HepG2 (cell line): Measurements from ENCODE around the gene FNDC3B. TPM values are rescaled to one million over a fixed set of nuclear protein-coding genes. Genes with fewer than 3 reads are reported as not detected.

ENCODE experiments used
- ATM ChIP-seq: fragments of 450-650 bp; IDR thresholded peaks from 2 replicates; pipeline ENCODE4 v1.7.1; 2017; ENCODE audit warnings: mild to moderate bottlenecking, borderline replicate concordance
- CEBPG ChIP-seq: IDR thresholded peaks from 2 replicates; pipeline ENCODE4 v1.6.1; 2016
- DMTF1 ChIP-seq: sonication (generic); formaldehyde crosslinking; IDR thresholded peaks from 2 replicates; pipeline ENCODE4 v1.4.0; 2020; ENCODE audit warnings: mild to moderate bottlenecking, missing genetic modification reagents
- EHMT2 ChIP-seq: fragments of 200-600 bp; sonication (generic); IDR thresholded peaks from 2 replicates; pipeline ENCODE4 v1.7.0; 2017; ENCODE audit warnings: antibody characterized with exemption, low read depth, low read length, borderline replicate concordance
- GATAD1 ChIP-seq: IDR thresholded peaks from 2 replicates; pipeline ENCODE4 v1.6.1; 2016; ENCODE audit warnings: missing genetic modification reagents, missing compliant biosample characterization
- HOXA7 ChIP-seq: sonication (generic); formaldehyde crosslinking; IDR thresholded peaks from 2 replicates; pipeline ENCODE4 v1.8.1; 2022; ENCODE audit warnings: mild to moderate bottlenecking, missing genetic modification reagents, moderate library complexity
- MBD4 ChIP-seq: IDR thresholded peaks from 2 replicates; pipeline ENCODE4 v1.6.1; 2012; ENCODE audit warnings: low read length, inconsistent platforms, borderline replicate concordance
- MED13 ChIP-seq: sonication (generic); formaldehyde crosslinking; IDR thresholded peaks from 2 replicates; pipeline ENCODE4 v1.5.0; 2020; ENCODE audit warnings: missing genetic modification reagents
- MED8 ChIP-seq: sonication (generic); formaldehyde crosslinking; IDR thresholded peaks from 2 replicates; pipeline ENCODE4 v1.8.1; 2023; ENCODE audit warnings: mild to moderate bottlenecking, missing genetic modification reagents; ENCODE audit not compliant: insufficient replicate concordance
- MLXIP ChIP-seq: sonication (generic); formaldehyde crosslinking; IDR thresholded peaks from 2 replicates; pipeline ENCODE4 v1.9.0; 2021; ENCODE audit warnings: missing genetic modification reagents, borderline replicate concordance
- NFKBIZ ChIP-seq: IDR thresholded peaks from 2 replicates; pipeline ENCODE4 v1.6.1; 2018; ENCODE audit warnings: missing genetic modification reagents, missing compliant biosample characterization
- NFYC ChIP-seq: IDR thresholded peaks from 2 replicates; pipeline ENCODE4 v1.6.1; 2016; ENCODE audit warnings: missing genetic modification reagents, missing compliant biosample characterization
- POGZ ChIP-seq: sonication (generic); formaldehyde crosslinking; IDR thresholded peaks from 2 replicates; pipeline ENCODE4 v1.4.0; 2020; ENCODE audit warnings: mild to moderate bottlenecking, missing genetic modification reagents
- SATB2 ChIP-seq: sonication (generic); formaldehyde crosslinking; IDR thresholded peaks from 2 replicates; pipeline ENCODE4 v1.5.0; 2020; ENCODE audit warnings: missing genetic modification reagents
- SMAD3 ChIP-seq: sonication (generic); formaldehyde crosslinking; IDR thresholded peaks from 2 replicates; pipeline ENCODE4 v1.4.0; 2020; ENCODE audit warnings: missing genetic modification reagents
- TBX3 ChIP-seq: fragments of 450-650 bp; IDR thresholded peaks from 2 replicates; pipeline ENCODE4 v1.6.1; 2017; ENCODE audit warnings: antibody characterized with exemption, mild to moderate bottlenecking, inconsistent platforms, borderline replicate concordance
- THAP11 ChIP-seq: IDR thresholded peaks from 2 replicates; pipeline ENCODE4 v1.6.1; 2016; ENCODE audit warnings: missing biosample characterization, missing genetic modification reagents
- WIZ ChIP-seq: sonication (generic); formaldehyde crosslinking; IDR thresholded peaks from 2 replicates; pipeline ENCODE4 v1.5.1; 2020; ENCODE audit warnings: mild to moderate bottlenecking, missing genetic modification reagents
- ZBTB25 ChIP-seq: IDR thresholded peaks from 2 replicates; pipeline ENCODE4 v1.6.1; 2018; ENCODE audit warnings: missing genetic modification reagents
- ZNF383 ChIP-seq: sonication (generic); formaldehyde crosslinking; IDR thresholded peaks from 2 replicates; pipeline ENCODE4 v1.4.0; 2020; ENCODE audit warnings: missing genetic modification reagents, mild to moderate bottlenecking, borderline replicate concordance
- ZNF430 ChIP-seq: sonication (generic); formaldehyde crosslinking; IDR thresholded peaks from 2 replicates; pipeline ENCODE4 v1.9.0; 2021; ENCODE audit warnings: mild to moderate bottlenecking, missing genetic modification reagents
- ZNF552 ChIP-seq: sonication (generic); formaldehyde crosslinking; IDR thresholded peaks from 2 replicates; pipeline ENCODE4 v1.9.0; 2022; ENCODE audit warnings: missing genetic modification reagents, mild to moderate bottlenecking, borderline replicate concordance
- ZNF746 ChIP-seq: sonication (generic); formaldehyde crosslinking; IDR thresholded peaks from 2 replicates; pipeline ENCODE4 v1.8.0; 2022; ENCODE audit warnings: mild to moderate bottlenecking, missing genetic modification reagents
- ZNF788 ChIP-seq: sonication (generic); formaldehyde crosslinking; IDR thresholded peaks from 2 replicates; pipeline ENCODE4 v1.5.0; 2020; ENCODE audit warnings: mild to moderate bottlenecking, missing genetic modification reagents, borderline replicate concordance
- polyA plus RNA-seq, 8 experiments: library from polyadenylated mRNA; depleted of rRNA in 3 of 8; stranded (reverse) in 7 of 8; unstranded in 1 of 8; fragments of >200 nt; fragmentation: Illumina TruSeq in 4 of 8; extraction: Trizol in 4 of 8; gene quantifications; 2 replicates each; pipeline versions ENCODE4 v1.2.1 to v1.2.3, GENCODE V29; 2011 to 2016; ENCODE audit warnings: low read depth in 4 of 8, missing spikeins in 1 of 8, mixed read lengths in 1 of 8; ENCODE audit not compliant: insufficient read depth in 1 of 8
- total RNA-seq, 5 experiments: library from RNA; depleted of rRNA; stranded (reverse); fragments of >200 nt; fragmentation: Illumina TruSeq; extraction: Trizol; gene quantifications; 2 replicates each; pipeline ENCODE4 v1.2.3, GENCODE V29; 2016; ENCODE audit warnings: low read depth in 1 of 5
- TF ChIP-seq, protein P1 (sequence below): sonication (generic); formaldehyde crosslinking; IDR thresholded peaks from 2 replicates; pipeline ENCODE4 v1.8.1; 2023; ENCODE audit warnings: mild to moderate bottlenecking, missing genetic modification reagents

Gene FNDC3B
- total and polyA plus RNA-seq, 2 of the 13 experiments (the other 11 are each of a cell fraction or from before 2014, with no cell fraction given), result 74.8 to 103 TPM

GRCh38 chr3:172061724-172062184 is 22.4 kb downstream of the FNDC3B start (continued):
- no peak for TF ChIP-seq ZNF788 (CRISPR knock-in tag)
- no peak; the same call in 1 of the 2 replicates for TF ChIP-seq ATM
- TF ChIP-seq SMAD3 (CRISPR knock-in tag), result peak; percentile 58; the same call in 1 of the 2 replicates
- no peak for TF ChIP-seq TBX3
- TF ChIP-seq GATAD1, result peak; percentile 45; the same call in 1 of the 2 replicates
- TF ChIP-seq DMTF1 (CRISPR knock-in tag), result no peak
- peak; percentile 23; the same call in 1 of the 2 replicates for TF ChIP-seq NFYC
- TF ChIP-seq NFKBIZ (CRISPR knock-in tag), result peak; percentile 58; the same call in 1 of the 2 replicates
- TF ChIP-seq MLXIP, result no peak
- TF ChIP-seq, protein P1, sequence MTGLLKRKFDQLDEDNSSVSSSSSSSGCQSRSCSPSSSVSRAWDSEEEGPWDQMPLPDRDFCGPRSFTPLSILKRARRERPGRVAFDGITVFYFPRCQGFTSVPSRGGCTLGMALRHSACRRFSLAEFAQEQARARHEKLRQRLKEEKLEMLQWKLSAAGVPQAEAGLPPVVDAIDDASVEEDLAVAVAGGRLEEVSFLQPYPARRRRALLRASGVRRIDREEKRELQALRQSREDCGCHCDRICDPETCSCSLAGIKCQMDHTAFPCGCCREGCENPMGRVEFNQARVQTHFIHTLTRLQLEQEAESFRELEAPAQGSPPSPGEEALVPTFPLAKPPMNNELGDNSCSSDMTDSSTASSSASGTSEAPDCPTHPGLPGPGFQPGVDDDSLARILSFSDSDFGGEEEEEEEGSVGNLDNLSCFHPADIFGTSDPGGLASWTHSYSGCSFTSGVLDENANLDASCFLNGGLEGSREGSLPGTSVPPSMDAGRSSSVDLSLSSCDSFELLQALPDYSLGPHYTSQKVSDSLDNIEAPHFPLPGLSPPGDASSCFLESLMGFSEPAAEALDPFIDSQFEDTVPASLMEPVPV (CRISPR knock-in tag), result no peak
- no peak for TF ChIP-seq ZNF552 (CRISPR knock-in tag)
- no peak for TF ChIP-seq ZNF746
- no peak; the same call in 1 of the 2 replicates for TF ChIP-seq MBD4
- TF ChIP-seq POGZ (CRISPR knock-in tag), result no peak
- no peak for TF ChIP-seq EHMT2
- 0 out of 2 replicates have a peak, but pooled peaks have one; percentile 46 for TF ChIP-seq THAP11 (CRISPR knock-in tag)
- TF ChIP-seq HOXA7 (CRISPR knock-in tag), result no peak
- no peak for TF ChIP-seq WIZ (CRISPR knock-in tag)
- TF ChIP-seq ZNF430 (CRISPR knock-in tag), result no peak
- peak; percentile 94 for TF ChIP-seq CEBPG (CRISPR knock-in tag)
- TF ChIP-seq MED13, result peak; percentile 58; the same call in 1 of the 2 replicates
- TF ChIP-seq MED8 (CRISPR knock-in tag), result no peak
- TF ChIP-seq ZNF383, result no peak
- 0 out of 2 replicates have a peak, but pooled peaks have one; percentile 59 for TF ChIP-seq ZBTB25 (CRISPR knock-in tag)
- TF ChIP-seq SATB2 (CRISPR knock-in tag), result no peak
